HTERT RPE-1 (cell line): ENCODE data around the gene SIM1.

Source experiments
- in situ Hi-C: fragments of 300-500 bp; cut with MboI; formaldehyde crosslinking; loops from 4 replicates; pipeline ENCODE4 v1.14.3; 2020; ENCODE audit warnings: low sequenced_read_pairs

Gene SIM1

DNA sequence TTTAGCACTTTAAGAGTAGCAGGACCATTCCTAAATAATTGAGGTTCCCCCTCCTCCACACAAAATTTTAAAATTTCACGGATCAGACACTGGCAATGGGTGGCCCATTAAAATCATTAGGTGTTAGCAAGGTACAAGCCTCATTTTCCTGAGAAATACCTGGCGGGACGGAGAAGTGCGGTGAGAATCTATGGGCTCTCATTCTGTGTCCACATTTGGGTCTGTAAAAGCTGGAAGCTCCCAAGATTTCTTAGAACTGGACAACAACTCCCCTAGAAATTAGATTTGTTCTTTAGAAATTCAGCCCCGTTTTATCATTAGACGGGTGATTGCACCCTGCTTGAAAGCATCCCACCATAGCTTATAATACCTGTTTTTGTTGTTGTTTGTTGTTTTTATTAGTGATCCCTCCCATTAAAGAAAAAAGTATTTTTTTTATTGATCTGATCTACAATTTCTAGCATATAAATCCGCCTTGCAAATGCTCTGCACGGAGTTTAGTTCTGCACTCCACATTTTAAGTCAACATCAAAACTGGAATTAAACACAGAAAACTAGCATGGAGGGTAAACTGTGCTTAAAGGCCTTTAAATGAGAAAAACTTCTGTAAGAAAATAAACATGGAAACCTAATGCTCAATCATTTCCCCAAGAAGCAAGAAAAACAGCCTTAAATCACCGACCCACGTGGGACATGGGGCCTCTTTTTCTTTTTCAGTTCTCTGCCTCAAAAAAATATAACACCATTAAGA lies 5.7 kb downstream of the SIM1 start:
- in situ Hi-C loops, result no loop called here

GRCh38 chr6:100457311-100457990 lies 7.3 kb downstream of the SIM1 start:
- in situ Hi-C loops, result no loop called here

GRCh38 chr6:100456908-100457235 lies 7.8 kb downstream of the SIM1 start:
- in situ Hi-C loops, result no loop called here

GRCh38 chr6:100456141-100456907 lies 8.4 kb downstream of the SIM1 start:
- in situ Hi-C loops, result no loop called here

- in situ Hi-C loops, result no loop called here
These were observed 9.2 kb downstream of the SIM1 start for GRCh38 chr6:100455230-100456124.

- in situ Hi-C loops, result no loop called here
These were observed 10.0 kb downstream of the SIM1 start for GRCh38 chr6:100454551-100455229.

GRCh38 chr6:100453701-100454521 lies 10.8 kb downstream of the SIM1 start:
- in situ Hi-C loops, result no loop called here

DNA sequence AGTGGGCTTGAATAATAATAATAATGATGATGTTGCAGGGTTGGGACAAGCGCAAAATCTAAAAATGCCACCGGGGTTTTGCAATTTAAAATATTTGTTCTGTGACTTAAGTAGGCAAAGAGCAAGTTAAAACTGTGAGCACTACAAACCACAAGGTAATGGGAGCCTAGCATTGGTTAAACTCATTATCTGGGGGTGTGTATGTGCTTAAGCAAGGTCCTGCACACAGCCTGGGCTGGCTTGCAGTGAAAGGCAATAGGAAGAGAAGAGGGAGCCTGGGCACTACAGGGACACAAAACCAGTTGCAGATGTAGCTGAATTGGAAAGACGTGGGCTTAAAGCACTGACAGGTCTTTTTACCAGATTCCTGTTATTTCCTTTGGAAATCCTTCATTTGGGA lies 11.7 kb downstream of the SIM1 start:
- in situ Hi-C loops, result no loop called here

DNA sequence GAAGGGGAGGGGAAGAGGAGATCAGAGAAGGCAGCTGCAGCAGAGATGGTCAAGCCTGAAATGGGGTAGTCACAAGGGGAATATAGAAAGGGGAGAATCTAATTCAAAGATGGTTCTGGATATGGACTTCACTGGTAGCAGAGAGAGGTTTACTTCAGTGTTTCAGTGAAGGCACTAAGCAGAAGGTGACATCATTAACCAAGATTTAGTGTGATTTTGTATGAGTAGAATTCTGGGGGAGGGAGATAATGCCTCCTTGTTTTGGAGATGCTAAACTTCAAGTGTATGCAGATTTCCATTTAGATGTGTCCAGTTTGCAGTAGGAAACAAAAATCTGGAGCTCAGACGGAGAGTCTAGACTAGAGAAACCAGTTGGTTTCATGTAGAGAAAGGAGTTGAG lies 13.1 kb downstream of the SIM1 start:
- in situ Hi-C loops, result no loop called here

- in situ Hi-C loops, result no loop called here
These were observed 15.5 kb downstream of the SIM1 start for GRCh38 chr6:100449239-100449691.

- in situ Hi-C loops, result no loop called here
These were observed 16.6 kb downstream of the SIM1 start for GRCh38 chr6:100447900-100448748.

GRCh38 chr6:100447081-100447899 lies 17.4 kb downstream of the SIM1 start:
- in situ Hi-C loops, result no loop called here

- in situ Hi-C loops, result no loop called here
These were observed 18.3 kb downstream of the SIM1 start for GRCh38 chr6:100446115-100447080.

- in situ Hi-C loops, result no loop called here
These were observed 19.2 kb downstream of the SIM1 start for GRCh38 chr6:100445512-100445911.

- in situ Hi-C loops, result no loop called here
These were observed 23.8 kb downstream of the SIM1 start for GRCh38 chr6:100440935-100441334.

DNA sequence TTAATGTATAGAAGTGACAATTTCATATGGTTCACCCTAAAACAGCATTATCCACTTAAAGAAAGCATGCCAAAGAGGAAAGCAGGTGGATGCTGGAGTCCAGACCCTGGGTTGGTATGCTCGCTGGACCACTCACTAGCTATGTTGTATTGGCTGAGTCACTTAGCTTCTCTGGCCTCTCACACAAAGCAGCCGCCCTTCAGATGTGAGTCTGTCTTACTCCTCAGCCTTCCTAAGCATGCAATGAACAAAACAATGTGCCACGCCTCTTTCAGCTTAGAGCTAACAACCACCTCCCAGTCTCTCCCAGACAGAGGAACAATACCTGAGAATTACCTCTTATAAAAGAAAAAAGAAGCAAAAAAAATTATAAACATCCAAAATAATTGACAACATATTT lies 29.4 kb downstream of the SIM1 start:
- in situ Hi-C loops, result no loop called here
